ENCODE results near the gene CRYL1.
A peak's percentile ranks its signal among the peaks of the same experiment; 100 is the strongest.

Gene CRYL1

DNA sequence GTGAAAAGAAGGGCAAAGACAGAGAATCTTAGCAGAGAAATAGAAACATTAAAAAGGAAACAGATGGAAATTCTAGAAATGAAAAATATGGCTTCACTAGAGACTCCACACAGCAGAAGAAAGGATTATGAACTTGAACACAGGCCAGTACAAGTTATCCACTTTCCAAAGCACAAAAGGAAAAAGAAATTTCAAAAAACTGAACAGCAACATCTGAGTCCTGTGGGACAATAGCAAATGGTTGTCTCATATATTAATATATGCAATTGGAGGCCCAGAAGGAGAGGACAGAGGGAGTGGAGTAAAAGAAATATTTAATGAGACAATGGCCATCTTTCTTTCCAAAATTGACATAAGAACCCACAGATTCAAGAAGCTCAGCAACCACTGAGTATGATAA, 151.8 kb downstream of the CRYL1 start:
- FAIRE-seq (no peak), DNase-seq (ENCODE audit: insufficient read length, low spot score) (no peak)
- TF ChIP-seq POLR2A (IDR thresholded peaks at IDR 0.05; ENCODE audit: low read depth, low read length), result no peak

DNA sequence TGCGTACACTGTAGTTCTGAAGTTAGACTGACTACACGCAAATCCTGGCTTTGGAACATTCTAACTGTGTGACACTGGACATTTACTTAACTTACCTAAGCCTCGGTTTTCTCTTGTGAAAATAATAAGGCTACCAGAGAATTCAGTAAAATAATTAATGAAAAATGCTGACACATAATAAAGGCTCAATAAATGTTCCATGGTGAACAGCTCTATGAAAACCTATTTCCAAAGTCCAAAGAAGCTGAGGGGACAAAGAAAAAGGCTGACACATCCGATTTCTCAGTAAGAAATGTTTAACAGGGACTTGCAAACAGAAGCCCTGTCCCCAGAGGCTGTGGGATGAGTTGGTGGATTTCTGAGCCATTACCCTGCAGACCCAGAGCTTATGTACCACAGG, 153.8 kb downstream of the CRYL1 start:
- TF ChIP-seq POLR2A (IDR thresholded peaks at IDR 0.05; ENCODE audit: low read depth, low read length), result no peak
- FAIRE-seq (no peak), DNase-seq (ENCODE audit: insufficient read length, low spot score) (no peak)

DNA sequence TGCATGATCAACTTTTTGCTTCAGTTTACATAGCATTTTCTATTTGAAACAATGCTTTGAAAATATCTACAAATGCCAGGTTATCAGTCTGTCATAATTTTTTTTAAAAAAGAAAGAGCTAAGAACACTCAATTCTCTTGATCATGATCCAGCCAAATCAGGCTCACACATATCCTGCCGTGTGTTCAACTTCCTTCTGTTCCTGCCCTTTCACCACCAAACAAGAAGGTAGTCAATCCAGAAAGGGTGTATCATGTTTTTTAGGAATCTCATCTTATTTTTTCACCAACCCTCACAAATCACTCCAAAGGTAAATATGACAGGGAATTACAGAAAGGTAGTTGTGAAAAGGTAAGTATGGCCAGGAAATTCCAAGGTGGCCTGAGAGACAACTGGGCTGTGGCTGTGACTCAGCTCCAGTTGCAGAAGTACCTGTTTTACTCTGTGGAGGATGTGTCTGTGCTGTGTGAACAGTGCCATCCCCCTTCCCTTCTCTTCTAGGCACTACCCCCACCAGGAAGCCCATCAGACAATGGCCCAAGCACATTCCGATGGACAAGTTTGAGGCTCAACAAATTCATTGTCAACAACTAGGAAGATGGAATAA, 154.7 kb downstream of the CRYL1 start:
- DNase-seq (ENCODE audit: insufficient read length, low spot score), result no peak
- no peak for TF ChIP-seq POLR2A (IDR thresholded peaks at IDR 0.05; ENCODE audit: low read depth, low read length)
- FAIRE-seq, result no peak

DNA sequence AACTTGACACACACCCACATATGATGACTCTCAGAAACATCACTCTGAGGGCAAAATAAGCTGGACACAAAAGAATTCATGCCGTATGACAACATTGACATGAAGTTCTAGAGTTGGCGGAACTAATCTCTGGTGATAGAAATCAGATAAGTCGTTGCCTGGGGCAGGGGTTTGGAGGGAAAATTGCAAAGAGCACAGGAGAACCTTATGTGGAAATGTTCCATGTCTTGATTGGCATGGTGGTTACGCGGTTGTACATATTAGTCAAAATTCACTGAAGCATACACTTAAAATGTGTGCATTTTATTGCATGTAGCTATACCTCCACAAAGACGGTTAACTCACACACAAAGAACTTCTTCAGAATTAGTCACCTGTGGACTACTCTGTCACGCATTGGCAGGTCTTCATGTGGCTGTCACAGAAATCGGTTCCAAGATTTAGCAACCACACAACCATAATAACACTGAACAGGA, 155.7 kb downstream of the CRYL1 start:
- FAIRE-seq (no peak), DNase-seq (ENCODE audit: insufficient read length, low spot score) (no peak)
- no peak for TF ChIP-seq POLR2A (IDR thresholded peaks at IDR 0.05; ENCODE audit: low read depth, low read length)

DNA sequence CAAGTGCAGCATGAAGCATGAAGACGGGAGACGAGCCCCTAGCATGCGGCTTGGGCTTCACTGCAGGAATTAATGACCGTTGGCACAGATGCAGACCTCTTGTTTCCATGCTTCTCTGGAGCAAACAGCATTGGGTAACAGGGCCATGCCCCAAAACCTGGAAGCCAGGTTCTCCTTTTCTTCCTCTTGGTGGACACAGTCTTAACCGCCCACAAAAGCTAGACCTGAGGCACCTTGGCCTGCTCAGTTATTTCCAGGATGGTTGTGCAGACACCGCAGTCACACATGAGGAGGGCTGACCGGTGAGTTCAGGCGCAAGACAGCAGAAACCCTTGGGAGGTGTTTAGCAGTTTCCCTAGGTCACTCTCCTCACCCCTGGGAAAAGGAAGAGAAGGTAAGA, 159.6 kb downstream of the CRYL1 start:
- no peak for DNase-seq (ENCODE audit: insufficient read length, low spot score)
- TF ChIP-seq POLR2A (IDR thresholded peaks at IDR 0.05; ENCODE audit: low read depth, low read length), result no peak
- no peak for FAIRE-seq

DNA sequence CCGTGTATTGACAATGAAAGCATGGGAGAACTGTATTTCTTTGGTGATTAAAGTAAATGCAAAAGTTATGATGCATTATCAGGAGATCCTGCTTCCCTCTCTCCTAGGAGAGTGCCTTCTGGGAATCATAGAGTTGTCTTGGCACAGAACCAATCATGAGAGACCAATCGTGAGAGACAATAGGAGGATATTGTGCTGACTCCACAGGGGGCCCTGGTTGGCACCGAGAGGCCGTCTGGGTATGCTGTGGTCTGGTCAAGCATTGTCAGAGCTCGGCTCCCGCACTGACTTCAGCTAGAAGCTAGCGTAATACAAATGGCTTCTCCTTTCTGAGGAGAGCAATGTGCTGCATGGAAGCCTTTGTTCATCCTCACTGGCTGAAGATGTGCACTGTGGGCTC, 162.1 kb downstream of the CRYL1 start:
- TF ChIP-seq POLR2A (IDR thresholded peaks at IDR 0.05; ENCODE audit: low read depth, low read length), result no peak
- FAIRE-seq (no peak), DNase-seq (ENCODE audit: insufficient read length, low spot score) (no peak)

DNA sequence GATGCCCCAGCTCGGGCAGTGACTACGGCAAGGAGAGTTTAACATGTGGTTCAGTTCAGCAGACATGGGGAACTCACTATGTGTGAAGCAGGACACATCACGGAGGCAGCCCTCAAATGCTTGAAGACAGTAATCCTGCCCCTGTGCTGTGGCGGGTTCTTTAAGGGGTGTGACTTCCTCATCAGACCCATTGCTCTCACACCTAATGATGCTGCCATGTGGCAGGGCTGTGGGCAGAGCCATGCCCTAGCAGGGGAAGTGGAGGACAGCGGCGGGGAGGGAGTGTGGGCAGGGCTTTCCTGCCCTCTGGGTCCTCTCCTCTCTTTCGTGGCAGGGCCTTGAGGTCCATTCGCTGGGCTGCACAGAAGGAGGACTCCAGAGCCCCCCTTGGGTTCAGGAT, 162.5 kb downstream of the CRYL1 start:
- DNase-seq (ENCODE audit: insufficient read length, low spot score), result no peak
- TF ChIP-seq POLR2A (IDR thresholded peaks at IDR 0.05; ENCODE audit: low read depth, low read length), result no peak
- FAIRE-seq, result no peak

DNA sequence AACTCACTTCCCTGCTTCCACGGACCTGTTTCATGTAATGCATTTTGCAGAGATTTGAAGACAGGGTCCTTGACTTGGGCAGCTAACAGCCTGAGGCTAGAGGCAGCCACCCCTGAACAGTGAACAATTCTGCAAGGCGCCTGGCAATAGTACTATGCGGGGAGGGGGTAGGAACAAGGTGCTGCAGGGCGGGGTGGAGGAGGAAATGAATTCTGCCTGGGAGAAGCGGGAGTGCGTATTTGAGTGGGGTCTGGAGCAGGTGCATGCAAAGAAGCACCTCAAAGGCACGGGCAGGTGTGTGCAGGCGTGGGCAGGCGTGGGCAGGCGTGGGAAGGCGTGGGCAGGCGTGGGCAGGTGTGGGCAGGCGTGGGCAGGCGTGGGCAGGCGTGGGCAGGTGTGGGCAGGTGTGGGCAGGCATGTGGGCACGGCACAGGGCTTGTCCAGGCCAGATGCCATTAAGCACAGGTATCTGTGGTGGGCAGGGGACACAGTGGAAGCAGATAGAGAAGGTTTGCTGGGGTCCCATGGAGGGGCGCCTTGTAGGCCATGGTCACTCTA, 163.1 kb downstream of the CRYL1 start:
- no peak for FAIRE-seq
- no peak for DNase-seq (ENCODE audit: insufficient read length, low spot score)
- no peak for TF ChIP-seq POLR2A (IDR thresholded peaks at IDR 0.05; ENCODE audit: low read depth, low read length)

DNA sequence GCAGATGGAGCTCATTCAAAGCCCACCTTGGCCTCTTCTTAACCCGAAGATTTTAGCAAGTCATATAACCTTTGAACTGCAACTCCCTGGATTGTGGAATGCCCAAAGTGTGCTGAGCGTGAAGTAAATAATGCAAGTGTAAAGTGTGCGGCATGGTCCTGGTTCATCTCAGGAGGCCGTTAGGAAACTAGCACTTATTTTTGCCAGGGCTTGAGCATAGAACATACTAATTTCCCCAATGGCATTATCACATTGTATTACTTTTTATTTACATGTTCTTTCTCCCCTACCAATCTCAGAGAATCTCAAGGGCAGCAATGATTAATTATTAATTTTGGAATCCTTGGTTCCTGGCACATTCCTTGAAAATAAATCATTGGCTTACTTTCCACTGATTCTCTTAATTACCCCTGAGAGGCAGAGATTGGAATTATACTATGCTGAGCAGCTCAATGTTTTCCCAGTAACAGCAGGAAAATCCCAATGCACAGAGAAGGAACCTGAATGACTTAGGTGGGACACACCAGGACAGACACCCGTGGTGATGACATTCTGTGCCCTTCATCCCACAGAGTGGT, 164.7 kb downstream of the CRYL1 start:
- TF ChIP-seq POLR2A (IDR thresholded peaks at IDR 0.05; ENCODE audit: low read depth, low read length), result no peak
- DNase-seq (ENCODE audit: insufficient read length, low spot score) (no peak), FAIRE-seq (no peak)

DNA sequence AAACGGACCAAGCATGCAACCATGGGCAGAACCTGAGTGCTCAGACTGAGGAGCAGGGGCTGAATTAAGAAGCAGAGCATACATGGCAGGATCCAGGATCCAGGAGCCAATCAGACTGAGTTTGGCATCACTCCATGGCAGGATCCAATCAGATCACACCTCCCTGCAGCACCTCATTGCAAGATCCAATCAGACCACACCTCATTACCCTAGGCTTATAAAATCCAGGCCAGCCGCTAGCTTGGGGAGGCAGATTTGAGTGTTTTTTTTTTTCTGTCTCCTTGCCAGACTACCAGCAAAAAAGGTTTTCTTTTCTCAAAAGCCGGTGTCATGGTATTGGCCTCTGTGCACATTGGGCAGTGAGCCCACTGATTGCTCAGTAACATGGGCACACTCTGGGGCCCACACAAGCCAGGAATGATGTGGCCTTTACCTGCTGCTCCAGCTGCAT, 165.6 kb downstream of the CRYL1 start:
- DNase-seq (ENCODE audit: insufficient read length, low spot score) (no peak), FAIRE-seq (no peak)
- no peak for TF ChIP-seq POLR2A (IDR thresholded peaks at IDR 0.05; ENCODE audit: low read depth, low read length)

DNA sequence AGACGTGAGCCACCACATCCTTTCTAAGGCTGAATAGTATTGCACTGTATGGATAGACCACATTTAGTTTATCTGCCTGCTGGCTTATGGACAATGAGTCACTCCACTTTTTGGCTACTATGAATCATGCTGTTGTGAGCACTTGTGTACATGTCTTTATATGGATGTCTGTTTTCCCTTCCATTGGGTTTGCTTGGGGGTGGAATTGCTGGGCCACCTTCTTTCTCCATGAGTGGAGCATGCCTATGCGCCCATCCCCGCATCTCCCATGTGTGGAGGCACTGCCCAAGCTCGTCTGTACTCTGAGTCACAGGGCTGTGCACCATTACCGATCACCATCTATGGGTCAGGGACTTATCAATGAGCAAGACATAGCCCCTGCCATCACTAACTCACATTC, 166.3 kb downstream of the CRYL1 start:
- TF ChIP-seq POLR2A (IDR thresholded peaks at IDR 0.05; ENCODE audit: low read depth, low read length), result no peak
- DNase-seq (ENCODE audit: insufficient read length, low spot score), result peak; percentile 59
- no peak for FAIRE-seq

DNA sequence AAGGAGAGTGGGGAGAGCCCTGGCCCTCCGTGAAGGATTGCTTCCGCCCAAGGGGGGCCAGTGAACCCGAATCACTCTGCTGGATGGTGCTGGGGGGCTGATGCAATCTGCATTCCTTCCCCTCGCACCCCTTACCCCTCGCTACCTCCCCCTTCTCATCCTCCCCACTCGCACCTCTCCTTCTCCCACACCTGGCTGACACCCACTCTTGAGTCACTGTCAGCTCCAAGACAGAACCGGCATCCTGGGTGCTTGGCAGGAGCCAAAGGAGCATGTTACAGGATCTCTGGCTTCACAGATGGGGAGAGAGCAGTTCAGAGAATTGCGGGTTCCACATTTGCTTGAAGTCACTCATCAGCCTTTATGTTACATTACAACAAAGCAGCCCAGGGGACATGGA, 167.6 kb downstream of the CRYL1 start:
- no peak for DNase-seq (ENCODE audit: insufficient read length, low spot score)
- no peak for FAIRE-seq
- TF ChIP-seq POLR2A (IDR thresholded peaks at IDR 0.05; ENCODE audit: low read depth, low read length), result no peak

DNA sequence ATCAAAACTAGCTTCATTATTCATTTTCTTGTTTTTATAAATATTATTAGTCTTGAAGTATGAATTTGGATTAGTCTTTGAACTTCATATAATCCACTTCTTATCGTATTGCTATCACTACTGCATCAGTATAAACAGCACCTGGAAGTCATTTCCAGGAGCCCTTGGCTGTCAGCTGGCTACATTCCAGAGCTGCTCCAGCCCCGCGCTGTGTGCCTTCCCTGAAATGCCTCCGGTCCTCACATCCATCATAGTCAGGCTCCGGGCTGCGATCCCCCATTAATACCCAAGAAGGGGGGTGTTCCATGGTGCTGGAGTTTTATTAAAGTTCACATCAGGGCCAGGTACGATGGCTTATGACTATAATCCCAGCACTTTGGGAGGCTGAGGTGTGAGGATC, 169.2 kb downstream of the CRYL1 start:
- TF ChIP-seq POLR2A (IDR thresholded peaks at IDR 0.05; ENCODE audit: low read depth, low read length), result no peak
- FAIRE-seq (no peak), DNase-seq (ENCODE audit: insufficient read length, low spot score) (no peak)

DNA sequence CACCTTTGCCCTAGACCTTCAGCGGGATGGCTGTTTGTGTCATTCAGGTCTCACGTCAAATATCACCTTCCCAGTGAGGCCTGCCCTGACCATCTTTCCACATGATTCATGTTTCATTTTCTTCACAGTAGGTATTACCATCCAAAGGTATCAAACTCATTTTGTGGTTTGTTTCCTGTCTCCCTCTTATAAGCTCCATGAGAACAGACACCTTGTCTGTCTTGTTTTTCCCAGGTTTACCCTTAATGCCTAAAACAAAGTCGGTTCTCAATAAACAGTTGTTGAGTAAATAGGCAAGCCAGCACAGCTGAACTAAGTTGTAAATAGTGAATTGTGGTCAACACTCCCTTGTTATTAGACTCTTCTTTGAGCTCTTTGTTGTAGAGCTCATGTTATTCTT, 170.9 kb downstream of the CRYL1 start:
- DNase-seq (ENCODE audit: insufficient read length, low spot score) (no peak), FAIRE-seq (no peak)
- TF ChIP-seq POLR2A (IDR thresholded peaks at IDR 0.05; ENCODE audit: low read depth, low read length), result no peak

DNA sequence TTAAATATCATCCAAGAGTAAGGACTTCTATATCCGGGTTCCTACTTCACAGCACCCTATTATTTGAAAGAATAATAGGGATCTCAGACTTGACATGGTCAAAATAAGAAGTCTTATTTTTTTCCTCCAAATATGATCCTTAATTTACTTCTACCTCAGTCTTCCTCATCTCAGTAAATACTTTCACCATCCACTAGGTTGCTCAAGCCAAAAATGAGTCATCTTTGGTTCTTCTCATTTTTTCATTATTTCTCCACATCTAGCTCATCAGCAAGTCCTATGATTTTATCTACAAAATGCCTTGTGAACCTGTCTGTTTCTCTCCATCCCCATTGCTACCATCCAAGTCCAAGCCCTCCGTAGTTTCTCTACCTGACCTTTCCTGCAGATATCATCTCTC, 171.7 kb downstream of the CRYL1 start:
- DNase-seq (ENCODE audit: insufficient read length, low spot score), result no peak
- no peak for FAIRE-seq
- no peak for TF ChIP-seq POLR2A (IDR thresholded peaks at IDR 0.05; ENCODE audit: low read depth, low read length)

All from H54 (cell line).